Tibial artery (tissue), 4 donors: ENCODE results near the gene SORCS1.

Experiments
- DNase-seq, 2 donors: peaks; one replicate each; pipeline ENCODE4 v3.0.0-alpha.2; 2019
- H3K27ac ChIP-seq, 2 donors: fragments of 200-600 bp; sonication (generic) in 1 of 2; 1 replicate in 1 of 2; 2 replicates in 1 of 2; pipeline ENCODE4 v1.5.1; 2018 to 2019; ENCODE audit warnings: mild to moderate bottlenecking in 1 of 2
- H3K27me3 ChIP-seq, 2 donors: fragments of 200-600 bp; sonication (generic) in 1 of 2; one replicate each; pipeline versions ENCODE4 v1.5.1 to v1.6.0; 2016 to 2019
- H3K36me3 ChIP-seq, 3 donors: fragments of 200-600 bp; sonication (generic) in 2 of 3; one replicate each; pipeline ENCODE4 v1.5.1; 2016 to 2019; ENCODE audit warnings: mild to moderate bottlenecking in 2 of 3
- H3K4me1 ChIP-seq, 4 donors: fragments of 200-600 bp; sonication (generic) in 2 of 4; 1 replicate in 3 of 4; 2 replicates in 1 of 4; pipeline ENCODE4 v1.5.1; 2016 to 2019
- H3K4me3 ChIP-seq, 2 donors: fragments of 200-600 bp; sonication (generic) in 1 of 2; 1 replicate in 1 of 2; 2 replicates in 1 of 2; pipeline ENCODE4 v1.5.1; 2018 to 2019; ENCODE audit warnings: mild to moderate bottlenecking in 2 of 2
- H3K9me3 ChIP-seq, 3 donors: fragments of 200-600 bp; sonication (generic) in 1 of 3; one replicate each; pipeline ENCODE4 v1.5.1; 2016 to 2019
- intact Hi-C: fragments of 100-400 bp; cut with DNase I; formaldehyde crosslinking; loops from one replicate; pipeline ENCODE4 v1.15.0; 2023; ENCODE audit warnings: low total_unique reads
- TF ChIP-seq, protein P1 (sequence below), 2 experiments: fragments of 200-600 bp in 1 of 2; fragments of 450-650 bp in 1 of 2; IDR thresholded peaks; one replicate each; pipeline ENCODE4 v1.5.1; 2017 to 2019; ENCODE audit warnings: antibody characterized with exemption in 2 of 2, mild to moderate bottlenecking in 1 of 2, moderate library complexity in 1 of 2

Gene SORCS1

DNA sequence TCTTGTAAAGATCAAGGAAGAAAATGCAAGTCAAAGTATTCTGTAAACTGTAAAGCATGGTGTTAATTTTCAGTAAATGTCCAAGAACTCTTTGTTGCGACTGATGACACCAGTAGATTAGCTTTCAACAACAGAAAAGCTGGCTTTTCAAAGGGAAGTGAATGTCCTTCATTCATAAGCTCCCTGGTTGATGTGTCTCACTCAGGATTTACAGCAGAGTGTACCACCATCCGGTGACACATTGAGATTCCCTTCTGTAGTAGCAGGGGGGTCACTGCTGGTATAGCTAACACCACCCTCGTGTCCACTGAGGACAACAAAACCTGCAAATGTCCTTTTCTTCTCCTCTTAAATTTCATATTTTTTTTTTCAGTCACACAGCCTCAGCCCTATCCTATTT, 253.4 kb downstream of the SORCS1 start:
- intact Hi-C loops = no loop called here
- H3K36me3 ChIP-seq = no peaks in the 10 kb centered on the region
- no peaks in the 10 kb centered on the region for H3K27me3 ChIP-seq
- no peaks in the 10 kb centered on the region for H3K4me1 ChIP-seq
- H3K4me3 ChIP-seq = no peak overlapping the region
- no peaks in the 10 kb centered on the region for H3K9me3 ChIP-seq
- no peak for DNase-seq
- TF ChIP-seq, protein P1, sequence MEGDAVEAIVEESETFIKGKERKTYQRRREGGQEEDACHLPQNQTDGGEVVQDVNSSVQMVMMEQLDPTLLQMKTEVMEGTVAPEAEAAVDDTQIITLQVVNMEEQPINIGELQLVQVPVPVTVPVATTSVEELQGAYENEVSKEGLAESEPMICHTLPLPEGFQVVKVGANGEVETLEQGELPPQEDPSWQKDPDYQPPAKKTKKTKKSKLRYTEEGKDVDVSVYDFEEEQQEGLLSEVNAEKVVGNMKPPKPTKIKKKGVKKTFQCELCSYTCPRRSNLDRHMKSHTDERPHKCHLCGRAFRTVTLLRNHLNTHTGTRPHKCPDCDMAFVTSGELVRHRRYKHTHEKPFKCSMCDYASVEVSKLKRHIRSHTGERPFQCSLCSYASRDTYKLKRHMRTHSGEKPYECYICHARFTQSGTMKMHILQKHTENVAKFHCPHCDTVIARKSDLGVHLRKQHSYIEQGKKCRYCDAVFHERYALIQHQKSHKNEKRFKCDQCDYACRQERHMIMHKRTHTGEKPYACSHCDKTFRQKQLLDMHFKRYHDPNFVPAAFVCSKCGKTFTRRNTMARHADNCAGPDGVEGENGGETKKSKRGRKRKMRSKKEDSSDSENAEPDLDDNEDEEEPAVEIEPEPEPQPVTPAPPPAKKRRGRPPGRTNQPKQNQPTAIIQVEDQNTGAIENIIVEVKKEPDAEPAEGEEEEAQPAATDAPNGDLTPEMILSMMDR (IDR thresholded peaks at IDR 0.05) = no peak
- no peak overlapping the region for H3K27ac ChIP-seq

DNA sequence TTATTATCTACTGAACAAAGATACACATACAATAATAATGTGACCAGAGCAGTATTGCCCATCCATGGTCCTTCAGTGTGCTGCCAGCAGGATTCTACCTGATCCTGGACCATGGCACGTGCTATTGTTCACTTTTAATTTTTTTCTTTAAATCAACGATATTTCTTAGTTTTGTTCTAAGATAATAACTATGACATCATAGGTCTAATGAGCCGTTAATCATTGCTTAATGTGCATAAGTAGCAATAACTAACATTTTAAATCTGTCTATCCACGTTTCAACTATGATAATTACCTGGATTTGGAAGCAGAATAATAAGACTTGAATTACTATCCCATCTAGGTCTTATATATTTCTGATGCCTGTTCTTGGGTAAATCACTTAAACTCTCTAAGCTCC, 253.8 kb downstream of the SORCS1 start:
- Histone ChIP-seq H3K27me3 (no peaks in the 10 kb centered on the region), H3K4me3 (no peak overlapping the region), H3K27ac (no peak overlapping the region), H3K4me1 (no peaks in the 10 kb centered on the region), H3K36me3 (no peaks in the 10 kb centered on the region), H3K9me3 (no peaks in the 10 kb centered on the region)
- TF ChIP-seq, protein P1 (IDR thresholded peaks at IDR 0.05) = no peak
- intact Hi-C loops = no loop called here
- DNase-seq = no peak

DNA sequence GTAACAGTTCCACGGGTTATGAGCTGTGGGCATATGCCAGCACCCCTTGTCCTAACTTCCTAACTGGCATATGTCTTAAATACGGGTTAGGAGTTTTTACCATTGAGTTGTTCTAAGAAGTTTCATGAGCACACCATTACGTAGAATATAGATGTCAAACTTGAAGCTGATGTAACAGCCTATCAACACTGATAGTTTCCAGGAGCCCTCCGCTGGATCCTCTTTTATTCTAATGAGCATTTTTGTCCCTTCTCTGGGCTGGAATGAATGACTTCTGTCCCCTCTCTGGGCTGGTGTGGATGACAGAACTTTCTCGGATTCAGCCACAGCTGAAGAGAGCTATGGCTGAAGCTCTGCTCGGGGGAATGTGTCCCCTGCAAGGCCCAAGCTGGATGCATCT, 256.3 kb downstream of the SORCS1 start:
- Histone ChIP-seq H3K9me3 (no peaks in the 10 kb centered on the region), H3K36me3 (no peaks in the 10 kb centered on the region), H3K27me3 (no peaks in the 10 kb centered on the region), H3K4me1 (no peaks in the 10 kb centered on the region), H3K4me3 (no peak overlapping the region), H3K27ac (no peak overlapping the region)
- TF ChIP-seq, protein P1 (IDR thresholded peaks at IDR 0.05) = no peak
- DNase-seq = no peak
- intact Hi-C loops = no loop called here

DNA sequence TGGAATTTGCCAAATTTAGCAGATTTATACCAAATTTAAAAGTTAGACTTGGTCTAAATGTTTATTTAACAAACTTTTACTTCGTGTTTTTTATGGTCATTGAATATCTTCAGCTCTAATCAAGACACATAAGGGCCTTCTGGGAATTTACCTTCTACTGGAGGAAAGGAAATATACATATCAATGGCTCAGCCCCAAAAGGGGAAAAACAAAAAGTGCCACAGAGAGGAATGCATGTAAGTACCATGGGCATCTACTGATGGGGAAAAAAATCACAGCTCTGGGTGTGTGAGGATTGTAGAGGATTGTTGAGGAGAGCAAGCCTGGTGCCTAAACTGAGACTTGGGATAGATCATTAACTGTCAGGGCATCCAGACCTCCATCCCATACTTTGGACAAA, 260.3 kb downstream of the SORCS1 start:
- Histone ChIP-seq H3K9me3 (no peaks in the 10 kb centered on the region), H3K27ac (no peak overlapping the region), H3K4me1 (no peaks in the 10 kb centered on the region), H3K36me3 (no peaks in the 10 kb centered on the region), H3K4me3 (no peak overlapping the region), H3K27me3 (no peaks in the 10 kb centered on the region)
- intact Hi-C loops = no loop called here
- DNase-seq = no peak
- TF ChIP-seq, protein P1 (IDR thresholded peaks at IDR 0.05) = no peak

DNA sequence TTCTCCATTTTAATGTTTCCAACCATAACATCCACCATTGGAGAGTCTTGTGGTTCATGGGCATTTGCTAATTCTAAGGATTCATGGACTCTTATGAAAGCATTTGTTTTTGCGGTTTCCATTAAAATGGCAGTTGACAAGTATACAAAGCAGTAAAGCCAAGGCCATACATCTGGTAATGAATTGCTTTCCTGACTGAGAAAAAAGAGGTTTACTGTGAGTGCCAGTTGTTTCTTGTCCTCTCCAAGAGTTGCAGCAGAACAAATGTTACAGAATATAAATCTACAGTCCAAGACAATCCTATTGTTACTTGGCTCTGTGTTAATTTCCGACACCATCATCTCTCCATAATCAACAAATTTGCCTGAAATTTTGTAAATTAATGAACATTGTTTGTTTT, 261.3 kb downstream of the SORCS1 start:
- no peaks in the 10 kb centered on the region for H3K9me3 ChIP-seq
- H3K4me1 ChIP-seq = no peaks in the 10 kb centered on the region
- no peaks in the 10 kb centered on the region for H3K27me3 ChIP-seq
- intact Hi-C loops = no loop called here
- no peak overlapping the region for H3K27ac ChIP-seq
- no peak overlapping the region for H3K4me3 ChIP-seq
- no peak for DNase-seq
- TF ChIP-seq, protein P1 (IDR thresholded peaks at IDR 0.05) = no peak
- H3K36me3 ChIP-seq = no peaks in the 10 kb centered on the region

DNA sequence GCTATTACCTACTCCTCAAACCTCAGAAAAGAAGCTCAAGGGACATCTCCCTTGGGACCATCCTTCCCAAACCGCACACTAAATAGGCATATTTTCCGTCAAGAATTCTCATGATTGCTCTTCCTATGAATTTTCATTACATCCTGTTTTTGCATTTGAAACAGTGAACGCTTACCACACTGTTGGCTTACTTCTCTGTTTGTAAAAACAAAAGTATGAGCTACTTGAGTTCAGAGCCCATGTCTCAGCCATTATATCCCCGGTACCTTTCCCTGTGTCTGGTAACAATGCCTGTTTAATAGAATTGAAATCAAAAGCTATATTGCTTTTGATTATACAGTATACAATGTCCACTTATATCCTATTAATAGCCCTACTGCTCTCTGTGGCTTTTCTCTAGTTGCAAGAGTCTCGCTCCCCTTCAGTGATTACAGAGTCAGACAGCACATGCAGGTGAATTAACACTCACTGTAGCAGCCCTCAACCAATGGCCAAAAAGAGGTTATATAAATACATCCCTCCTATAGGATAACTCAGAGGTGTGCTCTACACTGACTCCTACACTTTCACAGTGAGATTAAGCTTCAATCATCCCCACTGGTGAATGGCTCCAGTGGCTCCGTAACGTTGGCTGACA, 264.4 kb downstream of the SORCS1 start:
- H3K9me3 ChIP-seq = no peaks in the 10 kb centered on the region
- no peak for DNase-seq
- H3K4me1 ChIP-seq = no peaks in the 10 kb centered on the region
- H3K4me3 ChIP-seq = no peak overlapping the region
- intact Hi-C loops = no loop called here
- H3K27ac ChIP-seq = no peak overlapping the region
- no peaks in the 10 kb centered on the region for H3K27me3 ChIP-seq
- TF ChIP-seq, protein P1 (IDR thresholded peaks at IDR 0.05) = no peak
- H3K36me3 ChIP-seq = no peaks in the 10 kb centered on the region
